GM18870 (cell line): Measurements from ENCODE around the gene BCAS1.

Source experiments
- ATAC-seq: cut with Tn5 transposase; IDR thresholded peaks from one replicate; pipeline ENCODE4 v1.9.1; 2021; ENCODE audit warnings: moderate library complexity; ENCODE audit not compliant: unreplicated experiment

BCAS1 gene

GRCh38 chr20:54051068-54051467 is 19.3 kb downstream of the BCAS1 start:
- ATAC-seq, result no peak

- ATAC-seq, result no peak
Measured at GRCh38 chr20:54048891-54049545, 21.4 kb downstream of the BCAS1 start.

- no peak for ATAC-seq
Measured at GRCh38 chr20:54048481-54048880, 21.9 kb downstream of the BCAS1 start.

- ATAC-seq, result no peak
Measured at GRCh38 chr20:54047720-54048119, 22.7 kb downstream of the BCAS1 start.

- no peak for ATAC-seq
Measured at GRCh38 chr20:54047048-54047447, 23.3 kb downstream of the BCAS1 start.

GRCh38 chr20:54044156-54044555 is 26.2 kb downstream of the BCAS1 start:
- ATAC-seq, result peak; percentile 76

GRCh38 chr20:54043076-54043967 is 27.1 kb downstream of the BCAS1 start:
- ATAC-seq, result no peak

GRCh38 chr20:54042021-54042420 is 28.4 kb downstream of the BCAS1 start:
- no peak for ATAC-seq

- no peak for ATAC-seq
Measured at GRCh38 chr20:54041336-54041735, 29.1 kb downstream of the BCAS1 start.

- no peak for ATAC-seq
Measured at GRCh38 chr20:54040531-54040930, 29.9 kb downstream of the BCAS1 start.

- no peak for ATAC-seq
Measured at GRCh38 chr20:54038961-54039360, 31.4 kb downstream of the BCAS1 start.

GRCh38 chr20:54037525-54037924 is 32.9 kb downstream of the BCAS1 start:
- no peak for ATAC-seq

- no peak for ATAC-seq
Measured at GRCh38 chr20:54029643-54030042, 40.8 kb downstream of the BCAS1 start.

GRCh38 chr20:54029176-54029575 is 41.2 kb downstream of the BCAS1 start:
- no peak for ATAC-seq

GRCh38 chr20:54028276-54029011 is 42.0 kb downstream of the BCAS1 start:
- ATAC-seq, result no peak

GRCh38 chr20:54027704-54028103 is 42.7 kb downstream of the BCAS1 start:
- no peak for ATAC-seq

- ATAC-seq, result no peak
Measured at GRCh38 chr20:54026295-54027064, 43.9 kb downstream of the BCAS1 start.

GRCh38 chr20:54025251-54025771 is 45.1 kb downstream of the BCAS1 start:
- no peak for ATAC-seq

GRCh38 chr20:54023406-54023805 is 47.0 kb downstream of the BCAS1 start:
- no peak for ATAC-seq

GRCh38 chr20:54021446-54022235 is 48.8 kb downstream of the BCAS1 start:
- ATAC-seq, result no peak
